GM12874 (cell line): Measurements from ENCODE around the gene WNT7B.

Source experiments
- CTCF ChIP-seq: IDR thresholded peaks from 2 replicates; pipeline ENCODE4 v1.5.1; 2011; ENCODE audit warnings: low read depth, mild to moderate bottlenecking, control low read depth, low read length, moderate library complexity; ENCODE audit not compliant: insufficient read depth

WNT7B gene

GRCh38 chr22:45970705-45971407 is 6.1 kb downstream of the WNT7B start:
- no peak for TF ChIP-seq CTCF

GRCh38 chr22:45969801-45970470 is 7.0 kb downstream of the WNT7B start:
- no peak for TF ChIP-seq CTCF

DNA sequence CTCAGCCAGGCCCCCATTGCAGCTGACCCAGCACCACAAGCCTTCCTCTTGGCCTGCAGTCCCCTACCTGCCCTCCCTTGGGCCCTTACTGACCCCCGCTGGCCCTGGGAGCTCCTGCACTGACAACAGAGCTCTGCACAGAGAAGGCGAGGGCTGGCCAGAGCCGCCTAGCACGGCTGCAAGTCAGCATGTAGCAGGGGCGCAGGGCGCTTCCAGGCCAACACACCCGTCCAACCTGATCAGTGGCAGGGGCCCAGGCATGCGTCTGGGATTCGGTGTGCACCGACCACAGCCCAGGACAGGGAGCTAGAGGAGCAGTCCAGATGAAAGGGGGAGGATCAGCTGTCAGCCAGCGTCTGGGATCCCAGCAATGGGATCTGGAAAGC is 7.6 kb downstream of the WNT7B start:
- TF ChIP-seq CTCF, result no peak

GRCh38 chr22:45968751-45969413 is 8.1 kb downstream of the WNT7B start:
- TF ChIP-seq CTCF, result no peak

DNA sequence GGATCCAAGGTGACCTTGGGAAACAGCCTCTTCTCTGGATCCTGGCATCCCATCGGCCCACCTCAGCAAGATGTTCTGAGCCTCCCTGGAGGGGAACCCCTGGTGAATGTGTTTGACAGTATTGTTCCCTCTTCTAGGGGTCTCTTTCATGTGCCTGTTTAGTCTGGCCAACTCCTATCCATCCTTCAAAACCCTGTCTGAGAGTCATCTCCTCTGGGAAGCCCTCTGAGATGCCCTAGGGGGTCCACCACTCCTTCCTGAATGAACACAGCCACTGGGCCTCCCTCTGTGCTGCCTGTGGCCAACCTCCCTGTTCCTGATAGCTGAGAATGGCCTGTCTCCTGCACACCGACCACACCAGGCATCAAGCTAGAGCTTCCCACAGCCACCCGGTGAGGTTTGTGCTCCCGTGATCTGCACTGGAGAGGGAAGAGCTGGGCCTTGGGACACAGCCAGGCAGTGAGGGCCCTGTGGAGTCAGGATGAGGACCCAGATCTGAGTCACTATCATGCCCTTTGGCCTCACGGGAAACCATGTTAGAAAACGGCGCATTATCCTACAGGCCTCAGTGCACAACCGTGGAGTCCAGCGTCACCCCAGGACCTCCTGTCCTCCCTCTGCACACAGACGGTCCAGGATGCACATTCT is 8.8 kb downstream of the WNT7B start:
- TF ChIP-seq CTCF, result no peak

- TF ChIP-seq CTCF, result no peak
These were observed 10.0 kb downstream of the WNT7B start for GRCh38 chr22:45966895-45967365.

- TF ChIP-seq CTCF, result no peak
These were observed 10.6 kb downstream of the WNT7B start for GRCh38 chr22:45966320-45966894.
